Activated CD8-positive, alpha-beta memory T cell treated with anti-CD3 and anti-CD28 coated beads, Interleukin-2, amount 50 U/mL, for 1 hour (primary cell): ENCODE data around the gene EXOSC9.

Experiments
- DNase-seq: peaks from one replicate; pipeline ENCODE4 v3.0.0-alpha.2; 2020; ENCODE audit errors: extremely low read depth

The EXOSC9 gene

DNA sequence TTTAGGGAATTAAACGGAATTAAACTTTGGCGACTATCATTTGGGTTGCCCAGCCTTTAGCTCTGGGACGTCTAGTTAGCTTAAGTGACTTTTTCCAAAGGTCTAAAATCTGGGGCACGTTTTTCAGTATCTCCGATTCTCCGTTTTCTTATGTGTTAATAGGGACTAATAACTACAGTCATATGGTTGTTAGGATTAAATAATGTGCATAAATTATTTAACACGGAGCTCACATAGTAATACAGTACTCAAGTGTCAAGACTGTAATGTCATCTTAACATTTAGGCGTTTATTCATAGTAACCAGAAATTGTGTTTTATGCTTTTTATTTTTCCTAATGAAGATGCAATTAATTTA is 23.0 kb downstream of the EXOSC9 start:
- DNase-seq, result no peak

DNA sequence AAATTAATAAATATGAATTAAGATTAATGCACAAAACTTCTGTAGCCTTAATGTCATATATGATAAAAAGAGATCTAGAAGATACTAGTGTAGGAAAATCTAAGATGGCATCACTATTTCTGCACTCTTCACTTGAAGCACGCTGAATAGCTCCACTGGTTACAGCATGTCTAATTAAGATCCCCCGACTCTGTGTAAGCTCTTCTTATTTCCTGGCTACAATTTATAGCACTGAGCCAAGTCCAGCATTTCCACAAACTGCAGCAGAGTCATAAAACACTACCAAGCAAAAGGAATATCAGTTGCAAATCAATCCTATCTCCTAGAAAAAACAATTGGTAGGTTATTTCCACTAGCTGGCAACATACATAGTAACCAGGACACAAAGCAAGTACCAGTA is 23.8 kb downstream of the EXOSC9 start:
- no peak for DNase-seq

DNA sequence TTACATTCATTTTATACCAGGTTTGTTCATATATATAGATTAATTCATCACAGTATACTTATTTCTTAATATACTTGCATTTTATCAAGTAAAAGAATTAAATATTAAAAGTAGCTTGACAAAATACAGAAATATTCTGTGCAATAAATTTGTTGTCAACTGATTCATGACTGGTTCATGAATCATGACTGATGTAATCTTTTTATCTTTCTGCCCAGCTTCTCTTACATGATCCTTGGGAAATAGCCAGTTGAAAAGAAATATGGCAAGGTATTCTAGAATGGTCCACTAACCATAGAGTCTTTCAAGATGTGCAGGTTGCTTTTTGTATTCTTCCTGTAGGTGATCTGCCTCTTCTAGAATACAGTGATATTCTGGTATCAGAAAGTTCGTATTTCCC is 26.7 kb downstream of the EXOSC9 start:
- DNase-seq, result no peak

DNA sequence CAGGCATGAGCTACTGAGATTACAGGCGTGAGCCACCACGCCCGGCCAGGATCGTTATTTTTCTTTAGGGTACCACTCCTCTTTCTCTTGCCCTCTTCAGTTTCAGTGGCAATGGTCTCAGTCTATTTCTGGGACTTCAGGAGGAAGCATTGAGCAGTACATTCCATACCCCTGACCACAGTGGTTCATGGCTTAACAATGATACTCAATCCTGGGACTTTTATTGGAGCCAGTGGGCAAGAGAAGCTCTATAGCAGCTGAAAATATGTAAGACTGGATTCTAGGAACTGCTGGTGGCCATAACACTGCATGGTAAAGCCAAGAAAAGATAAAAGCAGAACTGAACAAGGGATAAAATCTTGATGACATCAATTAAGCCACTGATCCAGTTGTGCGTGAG is 28.4 kb downstream of the EXOSC9 start:
- DNase-seq, result no peak

DNA sequence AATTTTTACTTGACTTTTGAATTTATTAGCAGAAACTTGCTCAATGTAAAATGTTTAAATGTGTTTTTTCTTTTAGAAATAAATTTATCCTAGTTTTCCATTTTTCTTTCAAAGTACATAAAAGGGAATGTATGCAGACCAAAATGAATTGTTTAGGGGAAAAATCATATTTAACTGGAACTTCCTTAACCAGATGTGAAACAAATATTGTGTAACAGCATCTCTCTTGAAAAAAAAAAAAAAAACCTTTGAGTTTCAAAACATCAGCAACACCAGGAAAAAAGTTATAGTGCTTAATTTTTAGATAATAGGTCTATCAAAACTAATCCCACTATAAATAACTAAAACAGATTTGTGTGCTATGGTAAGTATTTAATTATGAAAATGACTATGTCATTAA is 37.0 kb downstream of the EXOSC9 start:
- DNase-seq, result no peak

DNA sequence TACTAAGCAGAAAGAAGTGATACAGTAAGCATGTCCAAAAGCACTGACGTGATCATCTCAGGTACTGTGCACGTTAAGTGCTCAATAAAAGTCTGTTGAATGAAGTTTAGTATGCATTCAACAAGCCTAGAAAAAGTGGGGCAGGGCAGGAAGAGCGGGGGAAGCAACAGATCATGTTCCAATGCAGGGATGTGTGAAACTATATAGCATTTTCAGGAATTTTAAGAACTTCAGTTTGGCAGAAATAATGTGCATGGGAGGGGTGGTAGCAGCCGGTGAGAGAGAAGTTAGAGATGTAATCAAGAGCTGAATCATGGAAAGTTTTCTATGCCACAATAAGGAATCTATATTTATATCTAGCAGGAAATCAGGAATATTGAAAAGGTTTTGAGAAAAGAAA is 41.7 kb downstream of the EXOSC9 start:
- DNase-seq, result no peak

DNA sequence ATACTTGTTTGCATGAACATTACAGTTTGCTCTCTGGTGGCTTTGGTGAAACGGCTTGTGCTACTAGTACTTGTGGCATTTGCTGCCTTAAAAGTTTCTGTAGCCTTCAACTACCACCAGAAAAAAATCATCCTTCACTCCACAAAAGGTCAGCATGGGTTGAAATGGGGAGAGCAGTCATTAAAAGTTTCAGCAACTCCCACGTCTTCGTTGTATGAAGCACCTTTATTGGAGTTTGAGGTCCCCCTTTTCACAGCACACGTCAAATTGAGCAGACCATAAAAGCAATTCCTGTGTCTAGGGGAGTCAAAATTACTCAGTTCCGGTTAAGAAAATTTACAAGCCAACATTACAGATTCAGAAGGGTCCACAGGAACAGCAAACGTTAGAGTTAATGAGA is 45.5 kb downstream of the EXOSC9 start:
- no peak for DNase-seq

DNA sequence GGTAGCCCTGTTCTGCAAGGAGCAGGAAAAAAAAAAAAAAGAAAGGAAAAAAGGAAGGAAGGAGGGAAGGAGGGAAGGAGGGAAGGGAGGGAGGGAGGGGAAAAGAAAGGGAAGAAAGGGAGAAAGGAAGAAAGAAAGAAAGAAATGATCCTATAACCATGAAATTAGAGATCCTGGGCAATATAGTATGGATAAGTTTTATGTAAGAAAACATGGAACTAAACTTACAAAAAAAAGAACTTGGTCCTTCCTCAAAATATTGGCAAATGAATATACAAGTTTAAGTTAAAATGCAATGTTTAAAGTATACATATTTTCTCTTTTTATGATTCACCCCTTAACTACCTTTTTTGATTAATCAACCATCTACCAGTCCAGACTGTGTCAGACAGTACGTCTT is 50.2 kb downstream of the EXOSC9 start:
- DNase-seq, result no peak

DNA sequence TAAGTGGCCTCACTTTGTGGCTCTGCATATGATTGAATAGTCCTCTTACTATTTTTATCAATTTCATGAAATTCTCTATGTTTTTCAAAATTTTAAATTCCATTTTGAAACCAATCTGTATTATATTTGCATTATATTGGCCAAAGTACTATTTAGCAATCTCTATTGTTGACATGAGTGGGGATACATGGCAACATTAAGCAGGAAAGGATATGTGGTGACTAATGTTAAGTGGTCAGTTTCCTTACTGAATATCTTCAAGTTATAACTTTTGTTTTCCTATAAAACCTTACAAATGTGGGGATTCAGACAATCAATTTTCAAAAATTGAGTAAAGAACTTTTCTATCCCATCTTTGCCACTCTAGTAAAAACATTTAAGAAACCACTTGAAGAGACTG is 59.0 kb downstream of the EXOSC9 start:
- no peak for DNase-seq

DNA sequence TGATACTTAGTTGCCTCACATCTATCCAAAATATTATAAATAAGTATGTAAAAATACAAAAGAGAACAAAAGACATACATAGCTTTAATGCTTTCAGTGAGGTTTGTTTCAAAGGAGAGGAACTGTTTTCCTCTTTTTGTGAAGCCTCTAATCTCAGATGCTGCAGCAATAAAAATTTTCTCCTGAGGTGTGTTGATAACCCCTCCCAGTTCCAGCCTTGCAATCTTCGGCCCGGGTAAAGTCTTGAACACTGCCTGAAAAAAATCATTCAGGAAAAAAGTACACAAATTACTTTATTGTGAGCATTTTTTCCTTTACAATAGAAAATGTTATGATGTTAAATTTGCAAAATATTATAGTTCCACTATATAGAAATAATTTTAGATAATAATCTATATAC is 60.3 kb downstream of the EXOSC9 start:
- DNase-seq, result no peak

DNA sequence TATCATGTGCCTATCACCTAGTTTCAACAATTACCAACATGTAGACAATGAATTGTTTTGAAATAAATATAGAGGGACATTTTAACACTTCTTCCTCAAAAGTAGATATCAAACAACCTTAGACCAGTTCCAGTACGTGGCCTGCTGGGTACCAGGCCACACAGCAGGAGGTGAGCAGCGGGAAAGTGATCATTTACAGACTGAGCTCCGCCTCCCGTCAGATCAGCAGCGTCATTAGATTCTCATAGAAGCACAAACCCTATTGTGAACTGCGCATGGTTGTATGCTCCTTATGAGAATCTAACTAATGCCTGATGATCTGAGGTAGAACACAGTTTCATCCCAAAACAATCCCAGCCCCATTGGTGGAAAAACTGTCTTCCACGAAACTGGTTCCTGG is 62.7 kb downstream of the EXOSC9 start:
- no peak for DNase-seq
